SU-DHL-6 (cell line): Measurements from ENCODE around the gene DPP3.

Source experiments
- H2AFZ ChIP-seq: fragments of 200-600 bp; sonication (generic); 2 replicates; pipeline ENCODE4 v1.6.1; 2014; ENCODE audit warnings: low read depth, mild to moderate bottlenecking, moderate library complexity, mixed read lengths, antibody characterized with exemption, low read length; ENCODE audit not compliant: severe bottlenecking
- H3F3A ChIP-seq: fragments of 200-600 bp; shearing (Covaris generic); 2 replicates; pipeline ENCODE4 v1.6.0; 2016; ENCODE audit warnings: antibody characterized with exemption, mild to moderate bottlenecking; ENCODE audit not compliant: insufficient read depth
- H3K27ac ChIP-seq: fragments of 200-600 bp; sonication (generic); 2 replicates; pipeline ENCODE4 v1.5.1; 2016; ENCODE audit warnings: low read depth, mild to moderate bottlenecking, low read length, moderate library complexity, mixed read lengths
- H3K27me3 ChIP-seq: fragments of 200-600 bp; sonication (generic), shearing (Covaris generic); 2 replicates; pipeline ENCODE4 v1.6.0; 2014; ENCODE audit warnings: mild to moderate bottlenecking, low read length
- H3K36me3 ChIP-seq: fragments of 200-600 bp; sonication (generic); 2 replicates; pipeline ENCODE4 v1.6.1; 2014; ENCODE audit warnings: mild to moderate bottlenecking, low read length, mixed read lengths
- H3K4me2 ChIP-seq: fragments of 300-600, 200-600 bp; shearing (Covaris generic), sonication (generic); 2 replicates; pipeline ENCODE4 v1.6.0; 2014; ENCODE audit warnings: low read length, low read depth, mild to moderate bottlenecking; ENCODE audit not compliant: poor library complexity, severe bottlenecking
- H3K4me3 ChIP-seq: fragments of 200-600 bp; sonication (generic); 2 replicates; pipeline ENCODE4 v1.5.1; 2014; ENCODE audit warnings: antibody characterized with exemption, low read length, mild to moderate bottlenecking, mixed read lengths; ENCODE audit not compliant: insufficient read depth, poor library complexity, severe bottlenecking
- H3K79me2 ChIP-seq: fragments of 200-600 bp; sonication (generic); 2 replicates; pipeline ENCODE4 v1.6.1; 2014; ENCODE audit warnings: mild to moderate bottlenecking, low read length, moderate library complexity; ENCODE audit not compliant: insufficient read depth
- H3K9ac ChIP-seq: fragments of 200-600 bp; sonication (generic); 2 replicates; pipeline ENCODE4 v1.7.0; 2014; ENCODE audit warnings: mild to moderate bottlenecking, low read length
- H3K9me2 ChIP-seq: fragments of 200-600 bp; sonication (generic); replicated peaks from 2 replicates; pipeline ENCODE4 v1.6.1; 2014; ENCODE audit warnings: low read length; ENCODE audit not compliant: insufficient read depth
- H3K9me3 ChIP-seq: fragments of 200-600 bp; sonication (generic); 2 replicates; pipeline ENCODE4 v1.6.1; 2014; ENCODE audit warnings: low read length, mixed read lengths; ENCODE audit not compliant: insufficient read depth
- H4K20me1 ChIP-seq: fragments of 200-600 bp; sonication (generic); 2 replicates; pipeline ENCODE4 v1.6.1; 2014; ENCODE audit warnings: low read depth, mild to moderate bottlenecking, antibody characterized with exemption, low read length, moderate library complexity, mixed read lengths
- CTCF ChIP-seq: fragments of 200-600 bp; sonication (generic); IDR thresholded peaks from one replicate; pipeline ENCODE4 v1.5.1; 2017; ENCODE audit warnings: antibody characterized with exemption, mild to moderate bottlenecking, low read length, moderate library complexity; ENCODE audit not compliant: insufficient read depth, poor library complexity, severe bottlenecking
- EZH2phosphoT487 ChIP-seq: fragments of 200-600 bp; sonication (generic), shearing (Covaris generic); conservative IDR thresholded peaks from 2 replicates; pipeline ENCODE4 v1.6.1; 2018; ENCODE audit warnings: mild to moderate bottlenecking, antibody characterized with exemption, low read length, moderate library complexity, mixed read lengths

Gene DPP3

GRCh38 chr11:66454828-66455227 is 25.4 kb upstream of the DPP3 start:
- Histone ChIP-seq H3K79me2 (no peaks in the 10 kb centered on the region), H2AFZ (no peak overlapping the region), H3K27me3 (no peaks in the 10 kb centered on the region), H3K4me3 (no peak overlapping the region), H3K9ac (no peak overlapping the region), H3K9me3 (no peaks in the 10 kb centered on the region), H3F3A (no peaks in the 10 kb centered on the region), H4K20me1 (no peaks in the 10 kb centered on the region), H3K9me2 (no peaks in the 10 kb centered on the region), H3K4me2 (no peak overlapping the region), H3K27ac (no peak overlapping the region), H3K36me3 (no peaks in the 10 kb centered on the region)
- TF ChIP-seq EZH2phosphoT487 (no peak), CTCF (no peak)

- Histone ChIP-seq H2AFZ (no peak overlapping the region), H3K9ac (no peak overlapping the region; the same call in 1 of the 2 replicates), H3K9me3 (no peaks in the 10 kb centered on the region), H3K79me2 (no peaks in the 10 kb centered on the region), H4K20me1 (no peaks in the 10 kb centered on the region), H3K9me2 (no peaks in the 10 kb centered on the region), H3K36me3 (no peaks in the 10 kb centered on the region), H3K4me2 (peak overlapping the region; percentile 29), H3K4me3 (no peak overlapping the region), H3K27me3 (no peaks in the 10 kb centered on the region), H3K27ac (no peak overlapping the region), H3F3A (no peaks in the 10 kb centered on the region)
- TF ChIP-seq CTCF (no peak), EZH2phosphoT487 (no peak)
Observed at GRCh38 chr11:66457826-66458225, 22.4 kb upstream of the DPP3 start.

GRCh38 chr11:66459138-66459778 is 21.0 kb upstream of the DPP3 start:
- Histone ChIP-seq H3K36me3 (no peaks in the 10 kb centered on the region), H3K9ac (no peak overlapping the region), H3K9me3 (no peaks in the 10 kb centered on the region), H2AFZ (no peak overlapping the region), H3K27ac (no peak overlapping the region), H3F3A (no peaks in the 10 kb centered on the region), H4K20me1 (no peaks in the 10 kb centered on the region), H3K27me3 (no peaks in the 10 kb centered on the region), H3K4me2 (no peak overlapping the region), H3K4me3 (no peak overlapping the region), H3K9me2 (no peaks in the 10 kb centered on the region), H3K79me2 (no peaks in the 10 kb centered on the region)
- TF ChIP-seq EZH2phosphoT487 (no peak), CTCF (no peak)
